Measurements from ENCODE around the gene TBC1D24.

The TBC1D24 gene

DNA sequence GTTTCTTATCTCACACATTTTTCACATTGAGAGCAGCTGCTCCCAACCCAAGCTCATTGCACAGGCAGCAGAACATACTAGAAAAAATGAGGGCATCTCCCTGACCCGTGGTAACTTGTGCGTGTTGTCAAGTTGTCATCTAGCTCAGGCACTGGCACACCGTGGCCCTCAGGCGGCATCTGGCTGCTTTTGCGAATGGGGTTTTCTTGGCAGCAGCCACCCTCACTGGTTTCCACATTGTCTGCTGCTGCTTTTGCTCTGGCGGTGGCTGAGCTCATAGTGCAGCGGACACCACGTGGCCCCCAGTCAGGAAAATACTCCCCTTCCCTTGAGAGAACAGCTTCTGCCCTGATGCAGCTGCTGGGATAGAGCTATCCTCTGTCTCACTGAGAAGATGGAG is 24.4 kb upstream of the TBC1D24 start:
- Histone ChIP-seq H2BK120ac (ENCODE audit: low read depth, low read length) (no peak overlapping the region), H2AK5ac (ENCODE audit: low read length, severe bottlenecking) (no peak overlapping the region), H2BK12ac (ENCODE audit: low read length in 2 of 2) (no peak overlapping the region), H4K8ac (ENCODE audit: low read length) (no peak overlapping the region), H3K18ac (ENCODE audit: low read depth in 1 of 2, low read length in 2 of 2) (no peak overlapping the region), H2AFZ (ENCODE audit: low read depth, low read length) (no peak overlapping the region), H3K4ac (ENCODE audit: low read depth in 1 of 2, low read length in 2 of 2) (no peak overlapping the region), H3K9me3 (ENCODE audit: control insufficient read depth, low read length) (no peaks in the 10 kb centered on the region), H4K91ac (ENCODE audit: low read length) (no peak overlapping the region), H3K9ac (ENCODE audit: low read length) (no peak overlapping the region), H3K36me3 (ENCODE audit: control insufficient read depth in 1 of 2, insufficient read depth in 2 of 2, low read depth in 1 of 2, low read length in 2 of 2) (peaks cover 42 to 72% of the 10 kb centered on the region in 2 experiments), H3K4me2 (ENCODE audit: low read length, poor library complexity, severe bottlenecking) (no peak overlapping the region), H3K79me1 (replicated peaks; ENCODE audit: low read length, poor library complexity, severe bottlenecking) (peaks cover 27% of the 10 kb centered on the region), H2BK5ac (ENCODE audit: low read depth, low read length, poor library complexity, severe bottlenecking) (no peak overlapping the region), H3K14ac (ENCODE audit: low read length in 2 of 2) (no peak overlapping the region), H3K27ac (ENCODE audit: low read length, poor library complexity, severe bottlenecking) (no peak overlapping the region), H3K27me3 (ENCODE audit: control insufficient read depth in 1 of 2, insufficient read depth in 1 of 2, low read length in 2 of 2) (no peaks in the 10 kb centered on the region), H3K23ac (ENCODE audit: low read length in 2 of 2) (no peak overlapping the region), H3K4me1 (ENCODE audit: control insufficient read depth, insufficient read depth, low read depth, low read length) (peaks cover 20% of the 10 kb centered on the region), H2BK15ac (ENCODE audit: low read depth, poor library complexity, severe bottlenecking) (no peak overlapping the region), H3K4me3 (ENCODE audit: insufficient read depth in 1 of 2, low read depth in 1 of 2, low read length in 2 of 2) (no peak overlapping the region)
- WGBS, result 98% methylated on average over 8 of the region's 8 CpGs
- no peak for DNase-seq

GRCh38 chr16:2450975-2451381 is 23.9 kb upstream of the TBC1D24 start:
- Histone ChIP-seq H4K8ac (ENCODE audit: low read length) (no peak overlapping the region), H3K27ac (ENCODE audit: low read length, poor library complexity, severe bottlenecking) (no peak overlapping the region), H3K27me3 (ENCODE audit: control insufficient read depth in 1 of 2, insufficient read depth in 1 of 2, low read length in 2 of 2) (no peaks in the 10 kb centered on the region), H3K4me1 (ENCODE audit: control insufficient read depth, insufficient read depth, low read depth, low read length) (peaks cover 20% of the 10 kb centered on the region), H2AK5ac (ENCODE audit: low read length, severe bottlenecking) (no peak overlapping the region), H3K4ac (ENCODE audit: low read depth in 1 of 2, low read length in 2 of 2) (no peak overlapping the region), H3K23ac (ENCODE audit: low read length in 2 of 2) (no peak overlapping the region), H3K9me3 (ENCODE audit: control insufficient read depth, low read length) (no peaks in the 10 kb centered on the region), H3K9ac (ENCODE audit: low read length) (no peak overlapping the region), H3K14ac (ENCODE audit: low read length in 2 of 2) (no peak overlapping the region), H2BK15ac (ENCODE audit: low read depth, poor library complexity, severe bottlenecking) (no peak overlapping the region), H2BK5ac (ENCODE audit: low read depth, low read length, poor library complexity, severe bottlenecking) (no peak overlapping the region), H4K91ac (ENCODE audit: low read length) (no peak overlapping the region), H2AFZ (ENCODE audit: low read depth, low read length) (no peak overlapping the region), H3K4me2 (ENCODE audit: low read length, poor library complexity, severe bottlenecking) (no peak overlapping the region), H3K4me3 (ENCODE audit: insufficient read depth in 1 of 2, low read depth in 1 of 2, low read length in 2 of 2) (no peak overlapping the region), H2BK120ac (ENCODE audit: low read depth, low read length) (no peak overlapping the region), H3K36me3 (ENCODE audit: control insufficient read depth in 1 of 2, insufficient read depth in 2 of 2, low read depth in 1 of 2, low read length in 2 of 2) (peaks cover 44 to 72% of the 10 kb centered on the region in 2 experiments), H2BK12ac (ENCODE audit: low read length in 2 of 2) (no peak overlapping the region), H3K79me1 (replicated peaks; ENCODE audit: low read length, poor library complexity, severe bottlenecking) (peaks cover 27% of the 10 kb centered on the region), H3K18ac (ENCODE audit: low read depth in 1 of 2, low read length in 2 of 2) (no peak overlapping the region)
- DNase-seq, result no peak
- WGBS, result 95% methylated on average over 17 of the region's 19 CpGs

GRCh38 chr16:2451851-2452320 is 23.0 kb upstream of the TBC1D24 start:
- H3K4me2 ChIP-seq (ENCODE audit: low read length, poor library complexity, severe bottlenecking), result no peak overlapping the region
- H3K4me1 ChIP-seq (ENCODE audit: control insufficient read depth, insufficient read depth, low read depth, low read length), result peaks cover 20% of the 10 kb centered on the region
- no peak overlapping the region for H3K4ac ChIP-seq (ENCODE audit: low read depth in 1 of 2, low read length in 2 of 2)
- 96% methylated on average over 18 of the region's 18 CpGs for WGBS
- no peaks in the 10 kb centered on the region for H3K27me3 ChIP-seq (ENCODE audit: control insufficient read depth in 1 of 2, insufficient read depth in 1 of 2, low read length in 2 of 2)
- H3K4me3 ChIP-seq (ENCODE audit: insufficient read depth in 1 of 2, low read depth in 1 of 2, low read length in 2 of 2), result no peak overlapping the region
- DNase-seq, result no peak
- no peak overlapping the region for H2BK12ac ChIP-seq (ENCODE audit: low read length in 2 of 2)
- peak overlapping the region; percentile 43 for H3K27ac ChIP-seq (ENCODE audit: low read length, poor library complexity, severe bottlenecking)
- no peak overlapping the region for H3K9ac ChIP-seq (ENCODE audit: low read length)
- peaks cover 44 to 72% of the 10 kb centered on the region in 2 experiments for H3K36me3 ChIP-seq (ENCODE audit: control insufficient read depth in 1 of 2, insufficient read depth in 2 of 2, low read depth in 1 of 2, low read length in 2 of 2)
- no peak overlapping the region for H3K18ac ChIP-seq (ENCODE audit: low read depth in 1 of 2, low read length in 2 of 2)
- H2AFZ ChIP-seq (ENCODE audit: low read depth, low read length), result no peak overlapping the region
- no peak overlapping the region for H4K8ac ChIP-seq (ENCODE audit: low read length)
- H3K14ac ChIP-seq (ENCODE audit: low read length in 2 of 2), result no peak overlapping the region
- H3K79me1 ChIP-seq (replicated peaks; ENCODE audit: low read length, poor library complexity, severe bottlenecking), result peaks cover 30% of the 10 kb centered on the region
- no peaks in the 10 kb centered on the region for H3K9me3 ChIP-seq (ENCODE audit: control insufficient read depth, low read length)
- no peak overlapping the region for H2BK5ac ChIP-seq (ENCODE audit: low read depth, low read length, poor library complexity, severe bottlenecking)
- no peak overlapping the region for H3K23ac ChIP-seq (ENCODE audit: low read length in 2 of 2)
- H2AK5ac ChIP-seq (ENCODE audit: low read length, severe bottlenecking), result no peak overlapping the region
- H2BK15ac ChIP-seq (ENCODE audit: low read depth, poor library complexity, severe bottlenecking), result no peak overlapping the region
- H2BK120ac ChIP-seq (ENCODE audit: low read depth, low read length), result no peak overlapping the region
- H4K91ac ChIP-seq (ENCODE audit: low read length), result no peak overlapping the region

DNA sequence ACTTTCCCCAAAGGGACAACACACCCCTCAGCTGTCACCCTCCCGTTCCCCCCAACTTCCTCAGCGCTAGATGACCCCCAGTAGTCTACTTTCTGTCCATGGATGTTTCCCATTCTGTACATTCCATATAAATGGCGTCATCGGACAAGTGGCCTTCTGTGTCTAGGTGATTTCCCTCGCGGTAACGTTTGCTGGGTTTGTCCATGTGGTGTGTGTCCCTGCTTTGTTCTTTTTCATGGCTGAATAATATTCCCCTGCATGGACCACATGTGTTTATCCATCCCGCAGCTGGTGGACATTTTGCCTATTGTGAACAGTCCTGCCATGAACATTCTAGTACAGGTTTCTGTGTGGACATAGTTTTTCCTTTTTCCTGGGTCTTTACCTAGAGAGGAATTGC is 22.3 kb upstream of the TBC1D24 start:
- Histone ChIP-seq H4K91ac (ENCODE audit: low read length) (no peak overlapping the region), H3K79me1 (replicated peaks; ENCODE audit: low read length, poor library complexity, severe bottlenecking) (peaks cover 30% of the 10 kb centered on the region), H3K27ac (ENCODE audit: low read length, poor library complexity, severe bottlenecking) (no peak overlapping the region), H3K27me3 (ENCODE audit: control insufficient read depth in 1 of 2, insufficient read depth in 1 of 2, low read length in 2 of 2) (no peaks in the 10 kb centered on the region), H3K4me3 (ENCODE audit: insufficient read depth in 1 of 2, low read depth in 1 of 2, low read length in 2 of 2) (no peak overlapping the region), H2BK15ac (ENCODE audit: low read depth, poor library complexity, severe bottlenecking) (no peak overlapping the region), H3K4me2 (ENCODE audit: low read length, poor library complexity, severe bottlenecking) (no peak overlapping the region), H3K14ac (ENCODE audit: low read length in 2 of 2) (no peak overlapping the region), H3K4ac (ENCODE audit: low read depth in 1 of 2, low read length in 2 of 2) (no peak overlapping the region), H3K23ac (ENCODE audit: low read length in 2 of 2) (no peak overlapping the region), H4K8ac (ENCODE audit: low read length) (no peak overlapping the region), H3K18ac (ENCODE audit: low read depth in 1 of 2, low read length in 2 of 2) (no peak overlapping the region), H2AFZ (ENCODE audit: low read depth, low read length) (no peak overlapping the region), H2AK5ac (ENCODE audit: low read length, severe bottlenecking) (no peak overlapping the region), H2BK5ac (ENCODE audit: low read depth, low read length, poor library complexity, severe bottlenecking) (no peak overlapping the region), H3K9me3 (ENCODE audit: control insufficient read depth, low read length) (no peaks in the 10 kb centered on the region), H2BK12ac (ENCODE audit: low read length in 2 of 2) (no peak overlapping the region), H2BK120ac (ENCODE audit: low read depth, low read length) (no peak overlapping the region), H3K9ac (ENCODE audit: low read length) (no peak overlapping the region), H3K36me3 (ENCODE audit: control insufficient read depth in 1 of 2, insufficient read depth in 2 of 2, low read depth in 1 of 2, low read length in 2 of 2) (peaks cover 49 to 77% of the 10 kb centered on the region in 2 experiments), H3K4me1 (ENCODE audit: control insufficient read depth, insufficient read depth, low read depth, low read length) (peaks cover 20% of the 10 kb centered on the region)
- WGBS, result 95% methylated on average over 8 of the region's 8 CpGs
- no peak for DNase-seq
